DOHH2 (cell line): ENCODE measurements around the gene PRLH.

Experiments used
- H3F3A ChIP-seq: fragments of 200-600 bp; sonication (generic), shearing (Covaris generic); 2 replicates; pipeline ENCODE4 v1.6.0; 2016; ENCODE audit warnings: antibody characterized with exemption, mild to moderate bottlenecking; ENCODE audit not compliant: control insufficient read depth, insufficient read depth
- H3K27ac ChIP-seq: fragments of 200-600 bp; sonication (generic); 2 replicates; pipeline ENCODE4 v1.5.1; 2014; ENCODE audit warnings: low read depth, mild to moderate bottlenecking, low read length, moderate library complexity
- H3K27me3 ChIP-seq: fragments of 200-600 bp; sonication (generic); 2 replicates; pipeline ENCODE4 v1.6.1; 2014; ENCODE audit warnings: mild to moderate bottlenecking, low read length, mixed read lengths; ENCODE audit not compliant: control insufficient read depth
- H3K36me3 ChIP-seq: fragments of 200-600 bp; sonication (generic); 2 replicates; pipeline ENCODE4 v1.6.1; 2014; ENCODE audit warnings: mild to moderate bottlenecking, low read length, moderate library complexity, mixed read lengths; ENCODE audit not compliant: control insufficient read depth
- H3K4me1 ChIP-seq: fragments of 200-600 bp; sonication (generic); 2 replicates; pipeline ENCODE4 v1.6.1; 2014; ENCODE audit warnings: mild to moderate bottlenecking, low read length, mixed read lengths; ENCODE audit not compliant: control insufficient read depth
- H3K4me2 ChIP-seq: fragments of 200-600 bp; sonication (generic); 2 replicates; pipeline ENCODE4 v1.6.0; 2014; ENCODE audit warnings: mild to moderate bottlenecking, low read length, moderate library complexity
- H3K4me3 ChIP-seq: fragments of 200-600 bp; sonication (generic); 2 replicates; pipeline ENCODE4 v1.5.1; 2014; ENCODE audit warnings: mild to moderate bottlenecking, low read length, mixed read lengths
- H3K79me2 ChIP-seq: fragments of 200-600 bp; sonication (generic); 2 replicates; pipeline ENCODE4 v1.6.1; 2014; ENCODE audit warnings: mild to moderate bottlenecking, low read length, mixed read lengths; ENCODE audit not compliant: control insufficient read depth
- H3K9me2 ChIP-seq: fragments of 200-600 bp; sonication (generic); replicated peaks from 2 replicates; pipeline ENCODE4 v1.6.1; 2014; ENCODE audit warnings: mild to moderate bottlenecking, low read length, mixed read lengths; ENCODE audit not compliant: control insufficient read depth
- H3K9me3 ChIP-seq: fragments of 200-600 bp; sonication (generic); 2 replicates; pipeline ENCODE4 v1.6.1; 2014; ENCODE audit warnings: antibody characterized with exemption, low read length, mixed read lengths; ENCODE audit not compliant: control insufficient read depth, insufficient read depth
- H4K20me1 ChIP-seq: fragments of 200-600 bp; sonication (generic); 2 replicates; pipeline ENCODE4 v1.6.0; 2014; ENCODE audit warnings: low read depth, mild to moderate bottlenecking, antibody characterized with exemption, low read length, moderate library complexity; ENCODE audit not compliant: control insufficient read depth, insufficient read depth
- EZH2phosphoT487 ChIP-seq: fragments of 200-600 bp; sonication (generic); IDR thresholded peaks from 2 replicates; pipeline ENCODE4 v1.6.1; 2017; ENCODE audit warnings: borderline replicate concordance, mild to moderate bottlenecking, antibody characterized with exemption, low read length, moderate library complexity, mixed read lengths
- TF ChIP-seq, protein P1 (sequence below): fragments of 200-600 bp; sonication (generic); IDR thresholded peaks from one replicate; pipeline ENCODE4 v1.5.1; 2014; ENCODE audit warnings: antibody characterized with exemption, mild to moderate bottlenecking, low read depth, low read length; ENCODE audit not compliant: poor library complexity, severe bottlenecking

Gene PRLH

GRCh38 chr2:237539681-237540080 lies 26.7 kb upstream of the PRLH start:
- Histone ChIP-seq H3K4me1 (no peaks in the 10 kb centered on the region), H3K36me3 (no peaks in the 10 kb centered on the region), H3K27ac (no peak overlapping the region), H3K79me2 (no peaks in the 10 kb centered on the region), H3K4me2 (no peak overlapping the region), H3F3A (no peaks in the 10 kb centered on the region), H3K4me3 (no peak overlapping the region), H3K9me2 (no peaks in the 10 kb centered on the region), H3K27me3 (no peaks in the 10 kb centered on the region), H4K20me1 (no peaks in the 10 kb centered on the region), H3K9me3 (no peaks in the 10 kb centered on the region)
- no peak for TF ChIP-seq EZH2phosphoT487
- TF ChIP-seq, protein P1, sequence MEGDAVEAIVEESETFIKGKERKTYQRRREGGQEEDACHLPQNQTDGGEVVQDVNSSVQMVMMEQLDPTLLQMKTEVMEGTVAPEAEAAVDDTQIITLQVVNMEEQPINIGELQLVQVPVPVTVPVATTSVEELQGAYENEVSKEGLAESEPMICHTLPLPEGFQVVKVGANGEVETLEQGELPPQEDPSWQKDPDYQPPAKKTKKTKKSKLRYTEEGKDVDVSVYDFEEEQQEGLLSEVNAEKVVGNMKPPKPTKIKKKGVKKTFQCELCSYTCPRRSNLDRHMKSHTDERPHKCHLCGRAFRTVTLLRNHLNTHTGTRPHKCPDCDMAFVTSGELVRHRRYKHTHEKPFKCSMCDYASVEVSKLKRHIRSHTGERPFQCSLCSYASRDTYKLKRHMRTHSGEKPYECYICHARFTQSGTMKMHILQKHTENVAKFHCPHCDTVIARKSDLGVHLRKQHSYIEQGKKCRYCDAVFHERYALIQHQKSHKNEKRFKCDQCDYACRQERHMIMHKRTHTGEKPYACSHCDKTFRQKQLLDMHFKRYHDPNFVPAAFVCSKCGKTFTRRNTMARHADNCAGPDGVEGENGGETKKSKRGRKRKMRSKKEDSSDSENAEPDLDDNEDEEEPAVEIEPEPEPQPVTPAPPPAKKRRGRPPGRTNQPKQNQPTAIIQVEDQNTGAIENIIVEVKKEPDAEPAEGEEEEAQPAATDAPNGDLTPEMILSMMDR: no peak

DNA sequence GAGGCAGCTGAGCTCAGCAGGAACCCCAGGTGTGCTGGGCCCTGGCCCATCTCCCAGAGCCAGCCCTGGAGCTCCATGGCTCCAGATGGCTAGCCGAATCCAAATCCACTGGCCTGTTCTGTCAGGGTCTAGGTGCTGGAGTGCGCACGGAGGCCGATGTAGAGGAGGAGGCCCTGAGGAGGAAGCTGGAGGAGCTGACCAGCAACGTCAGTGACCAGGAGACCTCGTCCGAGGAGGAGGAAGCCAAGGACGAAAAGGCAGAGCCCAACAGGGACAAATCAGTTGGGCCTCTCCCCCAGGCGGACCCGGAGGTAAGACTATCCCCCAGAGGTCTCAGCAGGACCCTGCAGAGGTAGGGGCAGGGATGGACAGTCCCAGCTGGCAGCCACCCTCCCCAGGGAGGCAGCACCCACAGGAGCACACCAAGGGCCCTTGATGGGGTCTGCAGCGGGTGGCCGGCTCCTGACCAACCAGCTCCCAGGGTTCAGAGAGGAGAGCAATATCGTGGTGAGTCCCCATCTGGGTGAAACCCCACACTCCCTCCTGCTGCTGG lies 26.1 kb upstream of the PRLH start:
- Histone ChIP-seq H3K4me2 (no peak overlapping the region), H3K9me3 (no peaks in the 10 kb centered on the region), H3F3A (no peaks in the 10 kb centered on the region), H3K4me3 (no peak overlapping the region), H4K20me1 (no peaks in the 10 kb centered on the region), H3K36me3 (no peaks in the 10 kb centered on the region), H3K79me2 (no peaks in the 10 kb centered on the region), H3K9me2 (no peaks in the 10 kb centered on the region), H3K27me3 (no peaks in the 10 kb centered on the region), H3K27ac (no peak overlapping the region), H3K4me1 (no peaks in the 10 kb centered on the region)
- no peak for TF ChIP-seq EZH2phosphoT487
- TF ChIP-seq, protein P1: no peak

- H3K27me3 ChIP-seq: no peaks in the 10 kb centered on the region
- no peaks in the 10 kb centered on the region for H3K36me3 ChIP-seq
- TF ChIP-seq EZH2phosphoT487: no peak
- no peaks in the 10 kb centered on the region for H3K4me1 ChIP-seq
- H4K20me1 ChIP-seq: no peaks in the 10 kb centered on the region
- H3K9me3 ChIP-seq: no peaks in the 10 kb centered on the region
- no peak overlapping the region for H3K27ac ChIP-seq
- H3F3A ChIP-seq: no peaks in the 10 kb centered on the region
- H3K79me2 ChIP-seq: no peaks in the 10 kb centered on the region
- H3K9me2 ChIP-seq: no peaks in the 10 kb centered on the region
- H3K4me2 ChIP-seq: no peak overlapping the region
- no peak overlapping the region for H3K4me3 ChIP-seq
Measured at GRCh38 chr2:237540823-237541222, 25.6 kb upstream of the PRLH start.

DNA sequence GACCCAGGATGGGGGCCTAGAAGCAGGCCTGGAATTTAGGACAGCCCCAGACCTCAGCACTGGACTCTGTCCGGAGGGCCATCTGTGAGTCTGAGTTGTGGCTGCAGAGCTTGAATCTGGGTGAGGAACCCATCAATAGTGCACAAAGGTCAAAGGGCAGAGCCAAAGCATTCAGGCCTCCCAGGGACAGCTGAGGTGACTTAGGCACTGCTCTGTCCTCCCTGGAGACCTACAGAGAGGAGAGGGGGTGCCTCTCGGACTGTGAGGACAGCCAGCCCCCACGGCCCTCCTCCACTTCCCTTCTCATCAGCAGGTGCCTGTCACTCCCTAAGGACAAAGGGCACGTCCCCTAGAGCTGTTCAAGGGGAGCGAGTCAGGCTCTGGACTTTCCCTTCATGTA lies 25.1 kb upstream of the PRLH start:
- TF ChIP-seq EZH2phosphoT487: no peak
- TF ChIP-seq, protein P1: no peak
- Histone ChIP-seq H3F3A (no peaks in the 10 kb centered on the region), H3K27ac (no peak overlapping the region), H3K4me2 (no peak overlapping the region), H4K20me1 (no peaks in the 10 kb centered on the region), H3K4me1 (no peaks in the 10 kb centered on the region), H3K9me3 (no peaks in the 10 kb centered on the region), H3K9me2 (no peaks in the 10 kb centered on the region), H3K79me2 (no peaks in the 10 kb centered on the region), H3K36me3 (no peaks in the 10 kb centered on the region), H3K4me3 (no peak overlapping the region), H3K27me3 (no peaks in the 10 kb centered on the region)
